Smooth muscle cell (in vitro differentiated cells): ENCODE results near the gene CHL1. TPM values are rescaled to one million over a fixed set of nuclear protein-coding genes. Genes with fewer than 3 reads are reported as not detected.

Experiments used
- DNase-seq: peaks from one replicate; lab custom pipeline; 2025; ENCODE audit not compliant: unreplicated experiment; lab: John Stamatoyannopoulos, UW
- H2AFZ ChIP-seq: fragments of 200-600 bp; sonication (generic); 2 replicates; pipeline ENCODE4 v1.6.0; 2016; ENCODE audit warnings: antibody characterized with exemption, low read depth, mild to moderate bottlenecking
- H3F3A ChIP-seq: fragments of 200-600 bp; sonication (generic); 2 replicates; pipeline ENCODE4 v1.6.0; 2017; ENCODE audit warnings: antibody characterized with exemption, low read depth
- H3K27ac ChIP-seq: fragments of 200-600 bp; sonication (generic); 2 replicates; pipeline ENCODE4 v1.5.1; 2016; ENCODE audit warnings: low read depth, mild to moderate bottlenecking
- H3K27me3 ChIP-seq: fragments of 200-600 bp; sonication (generic); 2 replicates; pipeline ENCODE4 v1.6.1; 2016; ENCODE audit warnings: low read depth, mild to moderate bottlenecking
- H3K36me3 ChIP-seq: fragments of 200-600 bp; sonication (generic); 2 replicates; pipeline ENCODE4 v1.5.1; 2016; ENCODE audit warnings: low read depth
- H3K4me1 ChIP-seq: fragments of 200-600 bp; sonication (generic); 2 replicates; pipeline ENCODE4 v1.5.1; 2016; ENCODE audit warnings: low read depth
- H3K4me2 ChIP-seq: fragments of 200-600 bp; sonication (generic); 2 replicates; pipeline ENCODE4 v1.6.0; 2016; ENCODE audit warnings: mild to moderate bottlenecking
- H3K4me3 ChIP-seq: fragments of 200-600 bp; sonication (generic); 2 replicates; pipeline ENCODE4 v1.5.1; 2016; ENCODE audit warnings: mild to moderate bottlenecking
- H3K79me2 ChIP-seq: fragments of 200-600 bp; sonication (generic); 2 replicates; pipeline ENCODE4 v1.6.0; 2016; ENCODE audit warnings: low read depth, mild to moderate bottlenecking
- H3K9ac ChIP-seq: fragments of 200-600 bp; sonication (generic); 2 replicates; pipeline ENCODE4 v1.6.0; 2016; ENCODE audit warnings: low read depth
- H3K9me3 ChIP-seq: fragments of 200-600 bp; sonication (generic); replicated peaks from 2 replicates; pipeline ENCODE4 v1.5.1; 2016; ENCODE audit warnings: low read depth
- H4K20me1 ChIP-seq: fragments of 200-600 bp; sonication (generic); 2 replicates; pipeline ENCODE4 v1.6.0; 2016; ENCODE audit warnings: low read depth
- CTCF ChIP-seq: fragments of 200-600 bp; sonication (generic); IDR thresholded peaks from 2 replicates; pipeline ENCODE4 v1.5.1; 2017; ENCODE audit warnings: borderline replicate concordance, mild to moderate bottlenecking, antibody characterized with exemption; ENCODE audit not compliant: insufficient read depth, poor library complexity, severe bottlenecking
- WGBS: methylation state at CpG from one replicate; pipeline ENCODE4 v1.1.7; 2016; ENCODE audit warnings: low lambda C conversion rate; 5-methylcytosine and 5-hydroxymethylcytosine counted together
- polyA plus RNA-seq: library from polyadenylated mRNA; unstranded; fragments of >200 nt; fragmentation: Nextera tagmentation; extraction: Ambion mirVana; gene quantifications from 2 replicates; pipeline ENCODE4 v1.2.1, GENCODE V29; 2016
- total RNA-seq: library from RNA; depleted of rRNA; stranded (reverse); fragments of >200 nt; gene quantifications from 2 replicates; pipeline ENCODE4 v1.2.3, GENCODE V29; 2014

Gene CHL1
- total and polyA plus RNA-seq, 2 experiments from 2014 or later: not detected

GRCh38 chr3:200758-201325 lies 4.3 kb downstream of the CHL1 start:
- no peak for DNase-seq
- Histone ChIP-seq H3F3A (no peaks in the 10 kb centered on the region), H3K79me2 (no peaks in the 10 kb centered on the region), H4K20me1 (no peaks in the 10 kb centered on the region), H3K4me1 (no peaks in the 10 kb centered on the region), H2AFZ (no peak overlapping the region), H3K27ac (no peak overlapping the region), H3K9me3 (no peaks in the 10 kb centered on the region), H3K4me2 (no peak overlapping the region), H3K27me3 (peaks cover 88% of the 10 kb centered on the region), H3K36me3 (no peaks in the 10 kb centered on the region), H3K4me3 (no peak overlapping the region), H3K9ac (no peak overlapping the region)
- no peak for TF ChIP-seq CTCF
- 80% methylated on average over 4 of the region's 4 CpGs for WGBS

GRCh38 chr3:204102-204501 lies 7.5 kb downstream of the CHL1 start:
- no peak for DNase-seq
- TF ChIP-seq CTCF: no peak
- peaks cover 56% of the 10 kb centered on the region for H3K27me3 ChIP-seq
- H3K27ac ChIP-seq: no peak overlapping the region
- H4K20me1 ChIP-seq: no peaks in the 10 kb centered on the region
- no peaks in the 10 kb centered on the region for H3K4me1 ChIP-seq
- no peaks in the 10 kb centered on the region for H3K36me3 ChIP-seq
- H3K4me3 ChIP-seq: no peak overlapping the region
- no peak overlapping the region for H2AFZ ChIP-seq
- WGBS: 72% methylated on average over 2 of the region's 2 CpGs
- no peaks in the 10 kb centered on the region for H3K79me2 ChIP-seq
- H3K9me3 ChIP-seq: no peaks in the 10 kb centered on the region
- H3K4me2 ChIP-seq: no peak overlapping the region
- no peaks in the 10 kb centered on the region for H3F3A ChIP-seq
- H3K9ac ChIP-seq: no peak overlapping the region

DNA sequence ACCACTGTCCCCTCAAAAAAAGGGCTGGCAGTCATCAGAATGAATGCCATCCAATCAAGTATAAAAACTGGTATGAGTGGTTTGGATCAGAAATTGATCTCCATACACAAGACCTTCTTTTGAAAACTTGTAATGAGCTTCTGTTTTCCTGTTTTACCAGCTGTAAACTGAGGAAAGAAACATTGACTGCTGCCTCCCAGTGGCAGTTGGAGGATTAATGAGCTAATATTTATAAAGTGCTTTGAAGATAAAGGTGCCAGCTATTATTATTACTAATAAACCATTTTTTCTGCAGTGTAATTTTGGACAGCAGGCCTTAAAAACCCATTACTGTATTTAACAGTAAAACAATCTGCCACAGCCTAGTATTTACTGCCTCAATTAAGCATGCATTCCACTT lies 11.4 kb downstream of the CHL1 start:
- Histone ChIP-seq H3K79me2 (no peaks in the 10 kb centered on the region), H3K27me3 (peaks cover 25% of the 10 kb centered on the region), H3K36me3 (no peaks in the 10 kb centered on the region), H3K9ac (no peak overlapping the region), H3K4me2 (no peak overlapping the region), H4K20me1 (no peaks in the 10 kb centered on the region), H2AFZ (no peak overlapping the region), H3F3A (no peaks in the 10 kb centered on the region), H3K27ac (no peak overlapping the region), H3K4me3 (no peak overlapping the region), H3K4me1 (no peaks in the 10 kb centered on the region), H3K9me3 (no peaks in the 10 kb centered on the region)
- TF ChIP-seq CTCF: no peak
- DNase-seq: no peak

DNA sequence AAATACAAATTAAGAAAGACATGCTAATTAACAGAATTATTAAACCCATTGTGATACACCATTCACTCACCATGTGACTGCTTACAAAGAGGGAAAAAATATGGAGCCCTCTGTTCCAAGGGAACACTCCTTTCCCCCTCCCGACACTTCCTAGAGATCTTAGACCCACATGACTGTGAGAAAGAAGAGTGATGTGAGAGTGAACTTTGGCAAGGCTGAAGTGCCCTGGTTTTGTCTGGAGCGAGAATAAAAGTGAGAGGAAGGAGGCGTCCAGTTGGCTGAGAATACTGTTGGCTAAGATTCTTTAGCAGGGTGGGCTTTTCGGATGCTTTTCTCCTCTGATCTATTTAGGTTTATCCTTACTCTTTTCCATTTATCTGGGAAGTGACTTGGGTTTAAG lies 14.1 kb downstream of the CHL1 start:
- 87% methylated on average over 4 of the region's 4 CpGs for WGBS
- Histone ChIP-seq H3K9me3 (no peaks in the 10 kb centered on the region), H3K27ac (no peak overlapping the region), H3K4me2 (no peak overlapping the region), H3K4me1 (no peaks in the 10 kb centered on the region), H3K4me3 (no peak overlapping the region), H3K79me2 (no peaks in the 10 kb centered on the region), H3K27me3 (peaks cover 7% of the 10 kb centered on the region), H4K20me1 (no peaks in the 10 kb centered on the region), H3F3A (no peaks in the 10 kb centered on the region), H2AFZ (no peak overlapping the region), H3K9ac (no peak overlapping the region), H3K36me3 (no peaks in the 10 kb centered on the region)
- TF ChIP-seq CTCF: no peak
- no peak for DNase-seq
